Uterus (tissue), 4 donors: Measurements from ENCODE around the gene EXOSC5. TPM values are rescaled to one million over a fixed set of nuclear protein-coding genes. Genes with fewer than 3 reads are reported as not detected.

Source experiments
- DNase-seq, 2 donors: peaks; one replicate each; pipeline ENCODE4 v3.0.0-alpha.2; 2019 to 2020
- H3K27ac ChIP-seq, 2 donors: fragments of 200-600 bp; sonication (generic); 1 replicate in 1 of 2; 2 replicates in 1 of 2; pipeline ENCODE4 v1.5.1; 2016 to 2018
- H3K27me3 ChIP-seq, 2 donors: fragments of 200-600 bp; sonication (generic); one replicate each; pipeline ENCODE4 v1.5.1; 2018 to 2019; ENCODE audit warnings: control low read depth in 1 of 2
- H3K36me3 ChIP-seq, 2 donors: fragments of 200-600 bp; sonication (generic); one replicate each; pipeline ENCODE4 v1.5.1; 2019; ENCODE audit warnings: control low read depth in 1 of 2
- H3K4me1 ChIP-seq, 2 donors: fragments of 200-600 bp; sonication (generic); one replicate each; pipeline ENCODE4 v1.5.1; 2018 to 2019; ENCODE audit warnings: control low read depth in 1 of 2
- H3K4me3 ChIP-seq, 2 donors: fragments of 200-600 bp; sonication (generic); 1 replicate in 1 of 2; 2 replicates in 1 of 2; pipeline ENCODE4 v1.5.1; 2018 to 2019; ENCODE audit warnings: mild to moderate bottlenecking in 1 of 2
- H3K9me3 ChIP-seq, 2 donors: fragments of 200-600 bp; sonication (generic); one replicate each; pipeline ENCODE4 v1.5.1; 2019; ENCODE audit warnings: control low read depth in 1 of 2
- POLR2A ChIP-seq, 2 donors: fragments of 450-650 bp; IDR thresholded peaks; one replicate each; pipeline ENCODE4 v1.6.1; 2016; ENCODE audit warnings: antibody characterized with exemption in 2 of 2, mild to moderate bottlenecking in 1 of 2, moderate library complexity in 1 of 2
- intact Hi-C: fragments of 100-400 bp; cut with DNase I; formaldehyde crosslinking; loops from one replicate; pipeline ENCODE4 v1.15.1; 2023; ENCODE audit warnings: low total_unique reads
- small RNA-seq: library from RNA; depleted of rRNA; stranded (forward); fragments of <200 nt; gene quantifications from one replicate; pipeline ENCODE3, GENCODE V24; 2016
- total RNA-seq, 4 donors: library from RNA; depleted of rRNA in 3 of 4; stranded (reverse); fragments of >200 nt in 3 of 4; gene quantifications; one replicate each; pipeline versions ENCODE4 v1.1.0 to v1.2.4, GENCODE V29; 2014 to 2023
- donor health status: DM: yes; HTN: yes; CAD: no.

The EXOSC5 gene
- total RNA-seq, 4 donors from 2014 or later, result 1.5 to 11.4 (median 4.5) TPM

- no peak for DNase-seq
- TF ChIP-seq POLR2A (IDR thresholded peaks at IDR 0.05), result no peak
- Histone ChIP-seq H3K27ac (no peak overlapping the region), H3K27me3 (no peaks in the 10 kb centered on the region), H3K36me3 (no peaks in the 10 kb centered on the region), H3K4me1 (no peaks in the 10 kb centered on the region), H3K4me3 (no peak overlapping the region), H3K9me3 (no peaks in the 10 kb centered on the region)
- intact Hi-C loops, result no loop called here
Observed at GRCh38 chr19:41339936-41340335, 57.2 kb downstream of the EXOSC5 start.

Small RNA genes lying within 50 kb of the gene (small RNA-seq; reads per million reads assigned to genes)
- not detected for gene RF00017

Other genes with a start within 250 kb of the EXOSC5 start
- 1 to 10 TPM in 1 of 4 donors, under 1 TPM in 1, not detected in 2; 0.48 to 1.2 TPM for gene CYP2S1, start 204.1 kb downstream of the EXOSC5 start, total RNA-seq
- 10 to 100 TPM; 22.3 to 86.5 (median 60.6) TPM for gene AXL, start 178.1 kb downstream of the EXOSC5 start, total RNA-seq
- gene HNRNPUL1, start 133.0 kb downstream of the EXOSC5 start, total RNA-seq, result 100 to 1,000 TPM in 2 of 4 donors, 10 to 100 TPM in 2; 49.7 to 219 (median 87.4) TPM
- 10 to 100 TPM in 2 of 4 donors, 1 to 10 TPM in 2; 4.4 to 38.0 (median 10.8) TPM for gene CCDC97, start 87.2 kb downstream of the EXOSC5 start, total RNA-seq
- 10 to 100 TPM in 2 of 4 donors, 1 to 10 TPM in 2; 6.7 to 61.7 (median 15.7) TPM for gene TGFB1, start 43.4 kb downstream of the EXOSC5 start, total RNA-seq
- 1 to 10 TPM in 2 of 4 donors, under 1 TPM in 1, not detected in 1; 0.29 to 6.2 (median 3.5) TPM for gene B9D2, start 33.2 kb downstream of the EXOSC5 start, total RNA-seq
- gene TMEM91, start 20.8 kb downstream of the EXOSC5 start, total RNA-seq, result 10 to 100 TPM in 2 of 4 donors, 1 to 10 TPM in 2; 7.1 to 28.1 (median 10.9) TPM
- 10 to 100 TPM; 18.2 to 36.7 (median 21.6) TPM for gene BCKDHA, start 459 bp upstream of the EXOSC5 start, total RNA-seq
- 10 to 100 TPM in 1 of 4 donors, 1 to 10 TPM in 1, under 1 TPM in 1, not detected in 1; 0.83 to 14.1 (median 3.4) TPM for gene B3GNT8, start 30.0 kb upstream of the EXOSC5 start, total RNA-seq
- 10 to 100 TPM; 25.8 to 89.4 (median 32.9) TPM for gene DMAC2, start 42.6 kb upstream of the EXOSC5 start, total RNA-seq
- not detected for gene ERICH4, start 45.8 kb upstream of the EXOSC5 start, total RNA-seq
- gene CEACAM21, start 178.8 kb upstream of the EXOSC5 start, total RNA-seq, result 1 to 10 TPM in 3 of 4 donors, not detected in 1; 1.1 to 2.8 (median 2.6) TPM
- gene CEACAM4, start 229.7 kb upstream of the EXOSC5 start, total RNA-seq, result under 1 TPM in 2 of 4 donors, not detected in 2; 0.26 to 0.61 TPM